GM12891 (cell line): ENCODE results near the gene ZNF280B.

Experiments used
- POLR2A ChIP-seq: IDR thresholded peaks from 2 replicates; pipeline ENCODE4 v1.6.1; 2011; ENCODE audit warnings: low read depth, low read length, control low read depth
- SPI1 ChIP-seq: IDR thresholded peaks from 2 replicates; pipeline ENCODE4 v1.6.1; 2011; ENCODE audit warnings: low read depth, low read length, control low read depth
- TAF1 ChIP-seq: IDR thresholded peaks from 2 replicates; pipeline ENCODE4 v1.6.1; 2011; ENCODE audit warnings: low read depth, low read length, control low read depth

DNA sequence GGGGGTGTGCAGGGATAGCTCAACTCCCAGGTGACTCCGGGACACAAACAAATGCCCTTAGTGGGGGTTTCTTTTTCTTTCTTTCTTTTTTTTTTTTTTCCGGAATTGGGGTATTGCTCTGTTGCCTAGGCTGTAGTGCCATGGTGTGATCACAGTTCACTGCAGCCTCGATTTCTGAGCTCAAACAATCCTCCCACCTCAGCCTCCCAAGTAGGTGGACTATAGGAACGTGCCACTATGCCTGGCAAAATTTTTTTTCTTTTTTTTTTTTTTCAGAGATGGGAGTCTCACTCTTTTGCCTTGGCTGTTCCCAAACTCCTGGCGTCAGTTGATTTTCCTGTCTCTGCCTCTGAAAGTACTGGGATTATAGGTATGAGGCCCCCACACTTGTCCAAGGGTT lies 25.3 kb upstream of the ZNF280B start:
- TF ChIP-seq POLR2A = no peak
- no peak for TF ChIP-seq TAF1
- TF ChIP-seq SPI1 = no peak
